ENCODE results near the gene CACNA1A.

DNA sequence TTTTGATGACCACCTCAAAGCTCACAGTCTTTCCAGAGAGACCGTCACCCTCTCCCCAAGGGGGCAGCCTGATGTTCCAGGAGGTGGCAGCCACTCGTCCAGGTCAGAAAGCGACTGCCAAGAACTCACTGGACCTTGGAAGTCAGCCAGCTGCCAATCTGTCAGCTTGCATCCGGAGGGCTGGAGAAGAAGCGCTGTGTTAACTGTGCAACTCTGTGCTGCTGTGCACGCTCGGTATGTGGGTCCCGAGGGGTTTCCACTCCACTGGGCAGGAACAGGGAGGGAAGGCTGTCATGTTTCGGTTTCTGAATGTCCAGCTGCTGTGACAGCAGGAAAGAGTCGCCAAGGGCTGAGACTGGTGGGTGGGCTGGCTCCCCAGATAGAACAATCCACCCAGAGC lies 89.2 kb downstream of the CACNA1A start:
- TF ChIP-seq POLR2A (IDR thresholded peaks at IDR 0.05) = no peak
- TF ChIP-seq, protein P1, sequence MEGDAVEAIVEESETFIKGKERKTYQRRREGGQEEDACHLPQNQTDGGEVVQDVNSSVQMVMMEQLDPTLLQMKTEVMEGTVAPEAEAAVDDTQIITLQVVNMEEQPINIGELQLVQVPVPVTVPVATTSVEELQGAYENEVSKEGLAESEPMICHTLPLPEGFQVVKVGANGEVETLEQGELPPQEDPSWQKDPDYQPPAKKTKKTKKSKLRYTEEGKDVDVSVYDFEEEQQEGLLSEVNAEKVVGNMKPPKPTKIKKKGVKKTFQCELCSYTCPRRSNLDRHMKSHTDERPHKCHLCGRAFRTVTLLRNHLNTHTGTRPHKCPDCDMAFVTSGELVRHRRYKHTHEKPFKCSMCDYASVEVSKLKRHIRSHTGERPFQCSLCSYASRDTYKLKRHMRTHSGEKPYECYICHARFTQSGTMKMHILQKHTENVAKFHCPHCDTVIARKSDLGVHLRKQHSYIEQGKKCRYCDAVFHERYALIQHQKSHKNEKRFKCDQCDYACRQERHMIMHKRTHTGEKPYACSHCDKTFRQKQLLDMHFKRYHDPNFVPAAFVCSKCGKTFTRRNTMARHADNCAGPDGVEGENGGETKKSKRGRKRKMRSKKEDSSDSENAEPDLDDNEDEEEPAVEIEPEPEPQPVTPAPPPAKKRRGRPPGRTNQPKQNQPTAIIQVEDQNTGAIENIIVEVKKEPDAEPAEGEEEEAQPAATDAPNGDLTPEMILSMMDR (IDR thresholded peaks at IDR 0.05) = no peak
